ENCODE measurements around the gene MAPKAP1.
A peak's percentile ranks its signal among the peaks of the same experiment; 100 is the strongest.

GRCh38 chr9:125425901-125426515 lies 281.0 kb downstream of the MAPKAP1 start:
- TF ChIP-seq RAD21 (IDR thresholded peaks at IDR 0.05; ENCODE audit: low read depth) (no peak), EP300 (IDR thresholded peaks at IDR 0.05; ENCODE audit: borderline replicate concordance) (no peak), TEAD4 (IDR thresholded peaks at IDR 0.05) (no peak), TCF12 (IDR thresholded peaks at IDR 0.05; ENCODE audit: low read depth) (no peak), YY1 (IDR thresholded peaks at IDR 0.05; ENCODE audit: low read depth) (peak; percentile 83), TAF1 (IDR thresholded peaks at IDR 0.05; ENCODE audit: low read depth) (no peak), REST (IDR thresholded peaks at IDR 0.05; ENCODE audit: low read depth) (no peak), CREB1 (IDR thresholded peaks at IDR 0.05; ENCODE audit: low read depth) (no peak), NFIC (IDR thresholded peaks at IDR 0.05) (no peak)
